A549 (cell line): Measurements from ENCODE around the gene ADD3. TPM values are rescaled to one million over a fixed set of nuclear protein-coding genes. Genes with fewer than 3 reads are reported as not detected.
"Not testable (repeated sequence)": the region's sequence is repeated elsewhere in the genome, so short reads cannot be mapped to it uniquely, and the experiment has no call there.

Source experiments
- ATAC-seq, 2 experiments: fragments of 200-7000 bp in 1 of 2; fragments of >200 bp in 1 of 2; cut with Nextera tagmentation in 1 of 2; cut with Tn5 transposase in 1 of 2; 3 replicates each; pipeline versions ENCODE4 v1.8.0 to v1.9.1; 2018 to 2020; ENCODE audit warnings: mild to moderate bottlenecking in 1 of 2, moderate library complexity in 1 of 2
- CTCF ChIA-PET: fragments of 300-600 bp; sonication (Branson Sonifier 250); formaldehyde crosslinking; extraction: SDS; loops from one replicate; lab custom pipeline; 2021; ENCODE audit warnings: antibody characterized with exemption, inconsistent platforms; lab: Yijun Ruan, JAX
- POLR2A ChIA-PET: fragments of 350-600 bp; formaldehyde crosslinking; extraction: SDS; loops from one replicate; lab custom pipeline; 2021; ENCODE audit warnings: antibody characterized with exemption, inconsistent platforms; lab: Yijun Ruan, JAX
- DNase-seq, 2 experiments: peaks; one replicate each; pipeline versions ENCODE4 v3.0.0 to v3.0.0-alpha.2; 2011 to 2016; ENCODE audit warnings: low read depth in 1 of 2, low spot score in 1 of 2
- FAIRE-seq: peaks from 2 replicates; lab custom pipeline; 2011; peaks lifted over from hg19 to GRCh38; lab: Jason Lieb, UNC
- H3K27ac ChIP-seq, 2 experiments: fragments of >200 bp; sonication (Bioruptor Twin); formaldehyde crosslinking; 3 replicates each; pipeline ENCODE4 v1.5.1; 2016 to 2017
- H3K4me1 ChIP-seq: fragments of >200 bp; sonication (Bioruptor Twin); formaldehyde crosslinking; 3 replicates; pipeline ENCODE4 v1.6.1; 2016
- H3K4me2 ChIP-seq: fragments of >200 bp; sonication (Bioruptor Twin); formaldehyde crosslinking; 3 replicates; pipeline ENCODE4 v1.6.1; 2016
- H3K4me3 ChIP-seq: fragments of >200 bp; sonication (Bioruptor Twin); formaldehyde crosslinking; 3 replicates; pipeline ENCODE4 v1.5.1; 2016
- H3K9me3 ChIP-seq: fragments of >200 bp; sonication (Bioruptor Twin); formaldehyde crosslinking; 3 replicates; pipeline ENCODE4 v1.6.1; 2016
- FOSL2 ChIP-seq, 2 experiments: fragments of 450-650 bp in 1 of 2; fragments of >200 bp in 1 of 2; sonication (Bioruptor Twin) in 1 of 2; formaldehyde crosslinking; IDR thresholded peaks; 2 replicates each; pipeline versions ENCODE4 v1.5.0 to v1.6.1; 2016 to 2020; ENCODE audit warnings: mild to moderate bottlenecking in 1 of 2, moderate library complexity in 1 of 2
- FOXS1 ChIP-seq: fragments of 250-450 bp; sonication (Bioruptor Pico); IDR thresholded peaks from 2 replicates; pipeline ENCODE4 v1.5.0; 2020; ENCODE audit warnings: mild to moderate bottlenecking, moderate library complexity
- HEYL ChIP-seq: fragments of 250-450 bp; sonication (Bioruptor Pico); IDR thresholded peaks from 2 replicates; pipeline ENCODE4 v1.8.0; 2021; ENCODE audit warnings: mild to moderate bottlenecking, moderate library complexity
- HOXA7 ChIP-seq: fragments of 250-450 bp; sonication (Bioruptor Pico); IDR thresholded peaks from 2 replicates; pipeline ENCODE4 v1.5.0; 2020; ENCODE audit warnings: mild to moderate bottlenecking, moderate library complexity
- KDM1A ChIP-seq: fragments of 200-600 bp; sonication (generic); IDR thresholded peaks from 2 replicates; pipeline ENCODE4 v1.6.1; 2016; ENCODE audit warnings: low read depth, mild to moderate bottlenecking
- KDM5A ChIP-seq: fragments of 200-600 bp; sonication (generic); IDR thresholded peaks from 2 replicates; pipeline ENCODE4 v1.6.1; 2016; ENCODE audit warnings: antibody characterized with exemption, mild to moderate bottlenecking
- MAZ ChIP-seq: fragments of 150-350 bp; IDR thresholded peaks from 2 replicates; pipeline ENCODE4 v1.6.1; 2014; ENCODE audit warnings: antibody characterized with exemption, low read depth, low read length, borderline replicate concordance
- NPAS2 ChIP-seq: fragments of 250-450 bp; sonication (Bioruptor Pico); IDR thresholded peaks from 2 replicates; pipeline ENCODE4 v1.8.0; 2022; ENCODE audit warnings: mild to moderate bottlenecking, moderate library complexity, borderline replicate concordance
- RAD21 ChIP-seq, 2 experiments: fragments of >200 bp in 1 of 2; sonication (Bioruptor Twin) in 1 of 2; formaldehyde crosslinking in 1 of 2; IDR thresholded peaks in 1 of 2; conservative IDR thresholded peaks in 1 of 2; 2 replicates in 1 of 2; 3 replicates in 1 of 2; pipeline ENCODE4 v1.6.1; 2012 to 2018; ENCODE audit warnings: inconsistent platforms in 1 of 2
- SMC3 ChIP-seq: fragments of >200 bp; sonication (Bioruptor Twin); formaldehyde crosslinking; IDR thresholded peaks from 3 replicates; pipeline ENCODE4 v1.6.1; 2018; ENCODE audit warnings: inconsistent platforms
- TFCP2L1 ChIP-seq: fragments of 250-450 bp; sonication (Bioruptor Pico); IDR thresholded peaks from 2 replicates; pipeline ENCODE4 v1.5.0; 2021; ENCODE audit warnings: mild to moderate bottlenecking
- TP53 ChIP-seq: fragments of 250-450 bp; sonication (Bioruptor Pico); IDR thresholded peaks from 2 replicates; pipeline ENCODE4 v1.5.0; 2021; ENCODE audit warnings: mild to moderate bottlenecking, moderate library complexity
- ZFP36 ChIP-seq: fragments of 450-650 bp; IDR thresholded peaks from 2 replicates; pipeline ENCODE4 v1.6.1; 2014; ENCODE audit warnings: borderline replicate concordance; ENCODE audit not compliant: partially characterized antibody
- ZNF302 ChIP-seq: fragments of 250-450 bp; sonication (Bioruptor Pico); IDR thresholded peaks from 2 replicates; pipeline ENCODE4 v1.9.0; 2021; ENCODE audit warnings: inconsistent platforms, mild to moderate bottlenecking, moderate library complexity
- WGBS: methylation state at CpG from one replicate; pipeline ENCODE4 v1.1.6; 2017; ENCODE audit errors: missing lambda C conversion rate; 5-methylcytosine and 5-hydroxymethylcytosine counted together
- polyA plus RNA-seq, 4 experiments: library from polyadenylated mRNA; depleted of rRNA in 3 of 4; stranded (reverse); fragments of >200 nt; fragmentation: RNase III in 1 of 4; extraction: RNeasy Plus Mini Kit Qiagen cat#74134 plus additional on column Dnase treatment in 1 of 4; gene quantifications; 2 replicates in 3 of 4; 3 replicates in 1 of 4; pipeline ENCODE4 v1.2.3, GENCODE V29; 2011 to 2017
- TF ChIP-seq, protein P1 (sequence below): fragments of 250-450 bp; sonication (Bioruptor Pico); IDR thresholded peaks from 2 replicates; pipeline ENCODE4 v1.5.0; 2020; ENCODE audit warnings: low read depth, mild to moderate bottlenecking, moderate library complexity
- TF ChIP-seq, protein P2 (sequence below): fragments of >200 bp; sonication (Bioruptor Twin); formaldehyde crosslinking; IDR thresholded peaks from 2 replicates; pipeline ENCODE4 v1.6.1; 2016
- TF ChIP-seq, protein P3 (sequence below): fragments of 200-600 bp; sonication (generic); IDR thresholded peaks from 2 replicates; pipeline ENCODE4 v1.6.1; 2016; ENCODE audit warnings: antibody characterized with exemption, mild to moderate bottlenecking, moderate library complexity
- TF ChIP-seq, protein P4 (sequence below): fragments of 250-450 bp; sonication (Bioruptor Pico); IDR thresholded peaks from 2 replicates; pipeline ENCODE4 v1.5.0; 2021; ENCODE audit warnings: mild to moderate bottlenecking, moderate library complexity, borderline replicate concordance

Gene ADD3
- polyA plus RNA-seq, 2 of the 4 experiments (the other 2 are of a cell fraction): 9.8 to 48.2 TPM

DNA sequence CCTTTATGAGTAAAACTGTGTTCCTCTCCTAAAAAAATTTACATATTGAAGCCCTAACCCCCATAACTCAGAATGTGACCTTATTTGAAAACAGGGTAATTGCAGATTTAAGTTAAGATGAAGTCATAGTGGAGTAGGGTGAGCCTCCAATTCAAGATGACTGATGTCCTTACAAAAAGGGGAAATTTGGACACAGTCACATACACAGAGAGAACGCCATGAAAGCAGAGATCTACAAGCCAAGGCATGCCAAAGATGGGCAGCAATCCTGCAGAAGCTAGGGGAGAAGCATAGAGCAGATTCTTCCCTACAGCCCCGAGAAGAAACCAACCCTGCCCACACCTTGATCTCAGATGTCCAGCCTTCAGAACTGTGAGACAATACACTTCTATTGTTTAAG lies 23.8 kb upstream of the ADD3 start:
- TF ChIP-seq TP53 (CRISPR knock-in tag): no peak
- no peak for TF ChIP-seq HOXA7
- TF ChIP-seq RAD21 (conservative IDR thresholded peaks at IDR 0.05 in 1 of 2, IDR thresholded peaks at IDR 0.05 in 1 of 2): no peak
- TF ChIP-seq KDM5A: no peak
- TF ChIP-seq ZFP36: no peak
- TF ChIP-seq MAZ: no peak
- no peak for TF ChIP-seq ZNF302 (CRISPR knock-in tag)
- no peak for TF ChIP-seq FOXS1
- TF ChIP-seq NPAS2 (CRISPR knock-in tag): no peak
- TF ChIP-seq, protein P1, sequence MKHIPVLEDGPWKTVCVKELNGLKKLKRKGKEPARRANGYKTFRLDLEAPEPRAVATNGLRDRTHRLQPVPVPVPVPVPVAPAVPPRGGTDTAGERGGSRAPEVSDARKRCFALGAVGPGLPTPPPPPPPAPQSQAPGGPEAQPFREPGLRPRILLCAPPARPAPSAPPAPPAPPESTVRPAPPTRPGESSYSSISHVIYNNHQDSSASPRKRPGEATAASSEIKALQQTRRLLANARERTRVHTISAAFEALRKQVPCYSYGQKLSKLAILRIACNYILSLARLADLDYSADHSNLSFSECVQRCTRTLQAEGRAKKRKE (CRISPR knock-in tag): no peak
- TF ChIP-seq FOSL2 (IDR thresholded peaks at IDR 0.05): no peak
- no peak for TF ChIP-seq FOSL2 (CRISPR knock-in tag; IDR thresholded peaks at IDR 0.05)
- TF ChIP-seq KDM1A: no peak
- no peak for TF ChIP-seq SMC3
- TF ChIP-seq, protein P2, sequence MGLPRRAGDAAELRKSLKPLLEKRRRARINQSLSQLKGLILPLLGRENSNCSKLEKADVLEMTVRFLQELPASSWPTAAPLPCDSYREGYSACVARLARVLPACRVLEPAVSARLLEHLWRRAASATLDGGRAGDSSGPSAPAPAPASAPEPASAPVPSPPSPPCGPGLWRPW: no peak
- TF ChIP-seq, protein P3, sequence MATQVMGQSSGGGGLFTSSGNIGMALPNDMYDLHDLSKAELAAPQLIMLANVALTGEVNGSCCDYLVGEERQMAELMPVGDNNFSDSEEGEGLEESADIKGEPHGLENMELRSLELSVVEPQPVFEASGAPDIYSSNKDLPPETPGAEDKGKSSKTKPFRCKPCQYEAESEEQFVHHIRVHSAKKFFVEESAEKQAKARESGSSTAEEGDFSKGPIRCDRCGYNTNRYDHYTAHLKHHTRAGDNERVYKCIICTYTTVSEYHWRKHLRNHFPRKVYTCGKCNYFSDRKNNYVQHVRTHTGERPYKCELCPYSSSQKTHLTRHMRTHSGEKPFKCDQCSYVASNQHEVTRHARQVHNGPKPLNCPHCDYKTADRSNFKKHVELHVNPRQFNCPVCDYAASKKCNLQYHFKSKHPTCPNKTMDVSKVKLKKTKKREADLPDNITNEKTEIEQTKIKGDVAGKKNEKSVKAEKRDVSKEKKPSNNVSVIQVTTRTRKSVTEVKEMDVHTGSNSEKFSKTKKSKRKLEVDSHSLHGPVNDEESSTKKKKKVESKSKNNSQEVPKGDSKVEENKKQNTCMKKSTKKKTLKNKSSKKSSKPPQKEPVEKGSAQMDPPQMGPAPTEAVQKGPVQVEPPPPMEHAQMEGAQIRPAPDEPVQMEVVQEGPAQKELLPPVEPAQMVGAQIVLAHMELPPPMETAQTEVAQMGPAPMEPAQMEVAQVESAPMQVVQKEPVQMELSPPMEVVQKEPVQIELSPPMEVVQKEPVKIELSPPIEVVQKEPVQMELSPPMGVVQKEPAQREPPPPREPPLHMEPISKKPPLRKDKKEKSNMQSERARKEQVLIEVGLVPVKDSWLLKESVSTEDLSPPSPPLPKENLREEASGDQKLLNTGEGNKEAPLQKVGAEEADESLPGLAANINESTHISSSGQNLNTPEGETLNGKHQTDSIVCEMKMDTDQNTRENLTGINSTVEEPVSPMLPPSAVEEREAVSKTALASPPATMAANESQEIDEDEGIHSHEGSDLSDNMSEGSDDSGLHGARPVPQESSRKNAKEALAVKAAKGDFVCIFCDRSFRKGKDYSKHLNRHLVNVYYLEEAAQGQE: no peak
- TF ChIP-seq, protein P4, sequence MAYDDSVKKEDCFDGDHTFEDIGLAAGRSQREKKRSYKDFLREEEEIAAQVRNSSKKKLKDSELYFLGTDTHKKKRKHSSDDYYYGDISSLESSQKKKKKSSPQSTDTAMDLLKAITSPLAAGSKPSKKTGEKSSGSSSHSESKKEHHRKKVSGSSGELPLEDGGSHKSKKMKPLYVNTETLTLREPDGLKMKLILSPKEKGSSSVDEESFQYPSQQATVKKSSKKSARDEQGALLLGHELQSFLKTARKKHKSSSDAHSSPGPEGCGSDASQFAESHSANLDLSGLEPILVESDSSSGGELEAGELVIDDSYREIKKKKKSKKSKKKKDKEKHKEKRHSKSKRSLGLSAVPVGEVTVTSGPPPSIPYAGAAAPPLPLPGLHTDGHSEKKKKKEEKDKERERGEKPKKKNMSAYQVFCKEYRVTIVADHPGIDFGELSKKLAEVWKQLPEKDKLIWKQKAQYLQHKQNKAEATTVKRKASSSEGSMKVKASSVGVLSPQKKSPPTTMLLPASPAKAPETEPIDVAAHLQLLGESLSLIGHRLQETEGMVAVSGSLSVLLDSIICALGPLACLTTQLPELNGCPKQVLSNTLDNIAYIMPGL (CRISPR knock-in tag): no peak
- TF ChIP-seq TFCP2L1 (CRISPR knock-in tag): no peak
- no peak for TF ChIP-seq HEYL (CRISPR knock-in tag)
- DNase-seq (no peak), ATAC-seq (no peak), FAIRE-seq (no peak)
- Histone ChIP-seq H3K4me3 (no peak overlapping the region), H3K4me2 (no peak overlapping the region), H3K4me1 (no peaks in the 10 kb centered on the region), H3K27ac (no peak overlapping the region), H3K9me3 (peaks cover 5% of the 10 kb centered on the region; the same call in 1 of the 3 replicates)
- WGBS: 37% methylated on average over 2 of the region's 2 CpGs
- ChIA-PET CTCF (interaction anchor here (2.2 kb wide), 1 partner anchor 19 kb away, joined by 5 read pairs; no protein-coding TSS in a partner anchor), POLR2A (no interaction called here)

DNA sequence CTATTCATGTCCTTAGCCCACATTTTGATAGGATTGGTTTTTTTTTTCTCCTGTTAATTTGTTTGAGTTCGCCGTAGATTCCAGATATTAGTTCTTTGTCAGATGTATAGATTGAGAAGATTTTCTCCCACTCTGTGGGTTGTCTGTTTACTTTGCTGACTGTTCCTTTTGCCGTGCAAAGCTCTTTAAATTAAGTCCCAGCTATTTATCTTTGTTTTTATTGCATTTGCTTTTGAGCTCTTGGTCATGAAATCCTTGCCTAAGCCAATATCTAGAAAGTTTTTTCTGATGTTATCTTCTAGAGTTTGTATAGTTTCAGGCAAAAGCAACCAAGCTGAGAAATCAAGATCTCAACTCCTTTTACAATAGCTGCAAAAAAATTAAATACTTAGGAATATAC lies 22.0 kb upstream of the ADD3 start:
- FAIRE-seq, ATAC-seq, CTCF ChIA-PET: not testable (repeated sequence)

More for the DNA sequence above, 22.0 kb upstream of the ADD3 start:
- H3K27ac ChIP-seq, POLR2A ChIA-PET, H3K9me3 ChIP-seq, H3K4me3 ChIP-seq, DNase-seq, H3K4me2 ChIP-seq, H3K4me1 ChIP-seq: not testable (repeated sequence)
- WGBS: 63% methylated on average over 3 of the region's 3 CpGs
